Neutrophil (primary cell): ENCODE data around the gene KRR1.
"Not testable (repeated sequence)": the region's sequence is repeated elsewhere in the genome, so short reads cannot be mapped to it uniquely, and the experiment has no call there.

Source experiments
- H3K27ac ChIP-seq: fragments of 200-600 bp; sonication (generic); 2 replicates; pipeline ENCODE4 v1.5.1; 2016; ENCODE audit warnings: mild to moderate bottlenecking, moderate library complexity
- H3K27me3 ChIP-seq: fragments of 200-600 bp; sonication (generic); 2 replicates; pipeline ENCODE4 v1.6.0; 2016; ENCODE audit warnings: mild to moderate bottlenecking
- H3K36me3 ChIP-seq: fragments of 200-600 bp; sonication (generic); 2 replicates; pipeline ENCODE4 v1.5.1; 2017
- H3K4me1 ChIP-seq, 2 experiments: fragments of 200-600 bp in 1 of 2; sonication (generic) in 1 of 2; 1 replicate in 1 of 2; 2 replicates in 1 of 2; pipeline versions ENCODE4 v1.5.1 to v1.6.1; 2013 to 2016; ENCODE audit warnings: low read depth in 1 of 2, low read length in 1 of 2, mild to moderate bottlenecking in 1 of 2, moderate library complexity in 1 of 2; ENCODE audit not compliant: control insufficient read depth in 1 of 2, insufficient read depth in 1 of 2
- H3K4me3 ChIP-seq, 2 experiments: fragments of 200-600 bp in 1 of 2; sonication (generic) in 1 of 2; 1 replicate in 1 of 2; 2 replicates in 1 of 2; pipeline ENCODE4 v1.5.1; 2013 to 2016; ENCODE audit warnings: low read depth in 1 of 2, low read length in 1 of 2, mild to moderate bottlenecking in 1 of 2, moderate library complexity in 1 of 2
- H3K9me3 ChIP-seq: fragments of 200-600 bp; sonication (generic); 2 replicates; pipeline ENCODE4 v1.5.1; 2016
- TF ChIP-seq, protein P1 (sequence below): fragments of 200-600 bp; sonication (generic); IDR thresholded peaks from 2 replicates; pipeline ENCODE4 v1.5.1; 2016; ENCODE audit warnings: antibody characterized with exemption

The KRR1 gene

DNA sequence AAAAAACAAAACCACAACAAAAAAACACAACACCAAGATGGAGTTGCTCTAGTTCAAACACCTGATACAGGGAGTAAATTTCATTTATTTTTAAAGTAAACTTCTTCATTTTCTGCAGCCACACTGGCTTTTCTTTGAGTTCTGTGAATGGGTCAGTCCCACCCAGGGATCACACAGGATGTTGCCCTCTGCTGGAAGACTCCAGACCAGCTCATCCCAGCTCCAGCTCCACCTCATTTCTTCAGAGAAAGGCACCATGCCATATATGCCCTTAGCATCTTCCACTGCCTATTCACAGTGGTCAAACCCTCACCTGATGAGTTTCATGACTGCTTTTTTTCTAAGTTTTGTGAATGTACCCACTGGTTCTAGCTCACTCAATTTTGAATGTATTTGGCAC, 22.9 kb downstream of the KRR1 start:
- no peak overlapping the region for H3K27ac ChIP-seq
- H3K27me3 ChIP-seq, result no peaks in the 10 kb centered on the region
- TF ChIP-seq, protein P1, sequence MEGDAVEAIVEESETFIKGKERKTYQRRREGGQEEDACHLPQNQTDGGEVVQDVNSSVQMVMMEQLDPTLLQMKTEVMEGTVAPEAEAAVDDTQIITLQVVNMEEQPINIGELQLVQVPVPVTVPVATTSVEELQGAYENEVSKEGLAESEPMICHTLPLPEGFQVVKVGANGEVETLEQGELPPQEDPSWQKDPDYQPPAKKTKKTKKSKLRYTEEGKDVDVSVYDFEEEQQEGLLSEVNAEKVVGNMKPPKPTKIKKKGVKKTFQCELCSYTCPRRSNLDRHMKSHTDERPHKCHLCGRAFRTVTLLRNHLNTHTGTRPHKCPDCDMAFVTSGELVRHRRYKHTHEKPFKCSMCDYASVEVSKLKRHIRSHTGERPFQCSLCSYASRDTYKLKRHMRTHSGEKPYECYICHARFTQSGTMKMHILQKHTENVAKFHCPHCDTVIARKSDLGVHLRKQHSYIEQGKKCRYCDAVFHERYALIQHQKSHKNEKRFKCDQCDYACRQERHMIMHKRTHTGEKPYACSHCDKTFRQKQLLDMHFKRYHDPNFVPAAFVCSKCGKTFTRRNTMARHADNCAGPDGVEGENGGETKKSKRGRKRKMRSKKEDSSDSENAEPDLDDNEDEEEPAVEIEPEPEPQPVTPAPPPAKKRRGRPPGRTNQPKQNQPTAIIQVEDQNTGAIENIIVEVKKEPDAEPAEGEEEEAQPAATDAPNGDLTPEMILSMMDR, result no peak
- no peaks in the 10 kb centered on the region for H3K9me3 ChIP-seq
- peaks cover 16 to 23% of the 10 kb centered on the region in 2 experiments for H3K4me1 ChIP-seq
- peaks cover 97% of the 10 kb centered on the region for H3K36me3 ChIP-seq
- no peak overlapping the region for H3K4me3 ChIP-seq

DNA sequence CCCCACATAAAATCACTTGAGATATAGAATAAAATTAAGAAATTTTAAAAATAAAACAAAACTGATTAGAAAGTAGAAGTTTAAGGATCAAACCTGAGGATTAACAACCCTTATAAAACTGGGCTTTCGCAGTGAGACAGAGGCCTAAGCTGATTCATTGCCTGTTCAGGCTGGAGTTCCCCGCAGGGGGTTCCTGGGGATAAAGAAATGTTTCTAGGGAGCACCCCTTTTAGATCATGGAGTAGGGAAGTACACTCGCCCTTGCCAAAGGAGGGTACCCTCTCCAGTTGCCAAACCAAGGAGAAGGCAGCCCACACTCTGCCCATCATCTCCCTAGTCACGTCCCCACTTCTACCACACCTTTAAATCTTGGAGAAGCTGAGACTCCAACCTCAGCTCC, 24.1 kb downstream of the KRR1 start:
- H3K36me3 ChIP-seq, result peaks cover 94% of the 10 kb centered on the region

DNA sequence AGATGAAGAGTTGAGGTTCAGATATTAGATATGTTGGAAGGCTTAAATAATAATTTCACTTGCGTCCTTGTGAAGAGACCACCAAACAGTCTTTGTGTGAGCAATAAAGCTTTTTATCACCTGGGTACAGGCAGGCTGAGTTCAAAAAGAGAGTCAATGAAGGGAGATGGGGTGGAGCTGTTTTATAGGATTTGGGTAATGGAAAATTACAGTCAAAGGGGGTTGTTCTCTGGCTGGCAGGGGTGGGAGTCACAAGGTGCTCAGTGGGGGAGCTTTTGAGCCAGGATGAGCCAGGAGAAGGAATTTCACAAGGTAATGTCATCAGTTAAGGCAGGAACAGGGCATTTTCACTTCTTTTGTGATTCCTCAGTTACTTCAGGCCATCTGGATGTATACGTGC, 27.0 kb downstream of the KRR1 start:
- peak overlapping the region in 1 of 2 experiments; percentile 84 for H3K4me3 ChIP-seq
- not testable (repeated sequence) for H3K9me3 ChIP-seq
- peak overlapping the region; percentile 55 for H3K27ac ChIP-seq

More for the DNA sequence above, 24.1 kb downstream of the KRR1 start:
- H3K9me3 ChIP-seq, result no peaks in the 10 kb centered on the region
- H3K27ac ChIP-seq, result no peak overlapping the region
- H3K4me1 ChIP-seq, result peaks cover 29 to 35% of the 10 kb centered on the region in 2 experiments
- no peaks in the 10 kb centered on the region for H3K27me3 ChIP-seq
- TF ChIP-seq, protein P1, result no peak
- H3K4me3 ChIP-seq, result no peak overlapping the region

DNA sequence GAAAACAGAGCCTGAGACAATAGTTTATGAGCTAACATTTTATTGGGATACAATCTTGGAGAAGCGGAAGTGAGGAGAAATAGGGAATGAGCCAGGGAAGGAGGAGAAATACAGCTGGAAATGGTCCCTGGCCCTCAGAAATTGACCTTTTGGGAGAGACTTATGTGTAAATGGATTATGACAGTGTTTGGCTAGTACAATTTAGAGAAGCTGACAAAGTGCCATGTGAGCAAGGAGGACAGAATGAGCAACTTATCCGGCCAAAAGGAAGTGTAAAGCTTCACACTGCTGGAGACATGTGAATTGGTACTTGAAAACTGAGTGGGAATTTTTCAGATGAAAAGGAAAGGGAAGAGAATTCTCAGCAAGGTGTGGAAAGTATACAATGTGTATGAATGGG, 28.0 kb downstream of the KRR1 start:
- Histone ChIP-seq H3K27ac (peak overlapping the region; percentile 94), H3K4me1 (peaks cover 59 to 68% of the 10 kb centered on the region in 2 experiments), H3K9me3 (no peaks in the 10 kb centered on the region), H3K27me3 (no peaks in the 10 kb centered on the region), H3K4me3 (peak overlapping the region in 1 of 2 experiments; percentile 84), H3K36me3 (peaks cover 55% of the 10 kb centered on the region)
- TF ChIP-seq, protein P1, result no peak

More for the DNA sequence above, 27.0 kb downstream of the KRR1 start:
- H3K4me1 ChIP-seq, result peaks cover 49 to 57% of the 10 kb centered on the region in 2 experiments
- H3K36me3 ChIP-seq, result peaks cover 65% of the 10 kb centered on the region
- not testable (repeated sequence) for H3K27me3 ChIP-seq

DNA sequence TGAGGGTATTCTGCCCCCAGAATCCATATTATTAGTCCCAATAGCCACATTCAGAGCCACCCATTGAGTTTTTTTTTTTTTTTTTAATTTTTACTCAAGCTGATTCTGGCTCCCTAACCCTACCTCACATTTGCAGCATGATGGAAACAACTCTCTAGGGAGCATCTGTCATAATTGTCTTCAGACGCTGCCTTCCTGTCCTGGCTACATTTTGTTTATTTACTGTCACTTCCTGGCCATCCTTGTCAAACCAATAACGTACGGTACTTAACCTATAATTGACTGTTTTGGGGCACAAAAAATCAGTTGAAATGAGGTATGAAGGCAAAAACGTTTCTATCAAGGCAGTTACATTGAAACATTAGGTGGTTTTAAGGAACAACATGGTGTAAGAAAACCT, 28.8 kb downstream of the KRR1 start:
- Histone ChIP-seq H3K36me3 (peaks cover 47% of the 10 kb centered on the region), H3K27me3 (no peaks in the 10 kb centered on the region), H3K27ac (peak overlapping the region; percentile 94), H3K4me1 (peaks cover 67 to 76% of the 10 kb centered on the region in 2 experiments), H3K9me3 (no peaks in the 10 kb centered on the region), H3K4me3 (peak overlapping the region; percentile 75 to 84)
- TF ChIP-seq, protein P1, result no peak

DNA sequence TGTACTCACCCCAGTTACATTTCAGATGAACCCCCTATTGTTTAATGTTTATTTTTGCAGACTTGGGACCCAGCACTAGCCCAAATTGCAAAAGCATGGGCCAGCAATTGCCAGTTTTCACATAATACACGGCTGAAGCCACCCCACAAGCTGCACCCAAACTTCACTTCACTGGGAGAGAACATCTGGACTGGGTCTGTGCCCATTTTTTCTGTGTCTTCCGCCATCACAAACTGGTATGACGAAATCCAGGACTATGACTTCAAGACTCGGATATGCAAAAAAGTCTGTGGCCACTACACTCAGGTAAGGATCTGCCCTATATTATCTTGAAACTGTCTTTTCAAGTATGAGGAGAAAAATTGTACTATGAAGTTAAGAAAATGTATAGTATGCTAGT, 29.6 kb downstream of the KRR1 start:
- H3K4me3 ChIP-seq, result peak overlapping the region; percentile 75 to 84
- no peaks in the 10 kb centered on the region for H3K9me3 ChIP-seq
- H3K4me1 ChIP-seq, result peaks cover 76 to 83% of the 10 kb centered on the region in 2 experiments
- TF ChIP-seq, protein P1, result no peak
- H3K27me3 ChIP-seq, result no peaks in the 10 kb centered on the region
- H3K36me3 ChIP-seq, result peaks cover 38% of the 10 kb centered on the region
- peak overlapping the region; percentile 94 for H3K27ac ChIP-seq
